ENCODE measurements around the gene CTLA4. TPM values are rescaled to one million over a fixed set of nuclear protein-coding genes. Genes with fewer than 3 reads are reported as not detected.

The CTLA4 gene
- polyA plus RNA-seq (2012; ENCODE audit: insufficient read length, low read depth), result not detected

DNA sequence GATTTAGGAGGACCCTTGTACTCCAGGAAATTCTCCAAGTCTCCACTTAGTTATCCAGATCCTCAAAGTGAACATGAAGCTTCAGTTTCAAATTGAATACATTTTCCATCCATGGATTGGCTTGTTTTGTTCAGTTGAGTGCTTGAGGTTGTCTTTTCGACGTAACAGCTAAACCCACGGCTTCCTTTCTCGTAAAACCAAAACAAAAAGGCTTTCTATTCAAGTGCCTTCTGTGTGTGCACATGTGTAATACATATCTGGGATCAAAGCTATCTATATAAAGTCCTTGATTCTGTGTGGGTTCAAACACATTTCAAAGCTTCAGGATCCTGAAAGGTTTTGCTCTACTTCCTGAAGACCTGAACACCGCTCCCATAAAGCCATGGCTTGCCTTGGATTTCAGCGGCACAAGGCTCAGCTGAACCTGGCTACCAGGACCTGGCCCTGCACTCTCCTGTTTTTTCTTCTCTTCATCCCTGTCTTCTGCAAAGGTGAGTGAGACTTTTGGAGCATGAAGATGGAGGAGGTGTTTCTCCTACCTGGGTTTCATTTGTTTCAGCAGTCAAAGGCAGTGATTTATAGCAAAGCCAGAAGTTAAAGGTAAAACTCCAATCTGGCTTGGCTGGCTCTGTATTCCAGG lies at the start of gene CTLA4:
Gene CTLA4 (plus strand): TSS at position 211 of the 640 bp plus-strand sequence. CDS start 172 bp downstream, at position 383.
- TF ChIP-seq FOXP2 (optimal IDR thresholded peaks at IDR 0.05; ENCODE audit: borderline replicate concordance, extremely low read depth, extremely low read length, insufficient read depth) (no peak), SIN3A (IDR thresholded peaks at IDR 0.05; ENCODE audit: borderline replicate concordance, insufficient read depth, low read length) (no peak), TAF1 (IDR thresholded peaks at IDR 0.05; ENCODE audit: borderline replicate concordance, insufficient read depth, low read length) (no peak)

DNA sequence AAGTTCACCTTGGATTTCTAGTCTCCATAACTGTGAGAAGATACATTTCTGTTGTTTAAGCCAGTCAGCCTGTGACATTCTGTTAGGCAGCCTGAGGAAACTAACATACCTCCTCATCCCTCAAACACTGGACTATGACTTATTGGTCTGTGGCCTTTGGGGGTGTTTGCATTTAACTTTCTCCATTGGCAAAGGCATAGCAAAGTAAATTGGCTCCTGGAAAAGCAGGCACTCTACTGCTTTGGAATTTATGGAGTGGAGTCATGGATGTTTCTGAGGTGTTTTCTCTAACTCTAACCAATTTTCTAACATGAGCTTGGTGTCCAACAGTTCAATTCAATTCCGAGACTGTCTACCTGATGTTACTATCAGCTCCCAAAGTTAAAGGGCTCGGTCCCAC lies 48.9 kb upstream of the CTLA4 start:
- no peak for TF ChIP-seq POLR2AphosphoS5 (IDR thresholded peaks at IDR 0.05; ENCODE audit: low read depth, low read length)
- no peak for TF ChIP-seq TAF1 (IDR thresholded peaks at IDR 0.05; ENCODE audit: borderline replicate concordance, insufficient read depth, low read length)
- TF ChIP-seq SIN3A (IDR thresholded peaks at IDR 0.05; ENCODE audit: borderline replicate concordance, insufficient read depth, low read length), result no peak
- no peak for TF ChIP-seq FOXP2 (optimal IDR thresholded peaks at IDR 0.05; ENCODE audit: borderline replicate concordance, extremely low read depth, extremely low read length, insufficient read depth)
- TF ChIP-seq, protein P1, sequence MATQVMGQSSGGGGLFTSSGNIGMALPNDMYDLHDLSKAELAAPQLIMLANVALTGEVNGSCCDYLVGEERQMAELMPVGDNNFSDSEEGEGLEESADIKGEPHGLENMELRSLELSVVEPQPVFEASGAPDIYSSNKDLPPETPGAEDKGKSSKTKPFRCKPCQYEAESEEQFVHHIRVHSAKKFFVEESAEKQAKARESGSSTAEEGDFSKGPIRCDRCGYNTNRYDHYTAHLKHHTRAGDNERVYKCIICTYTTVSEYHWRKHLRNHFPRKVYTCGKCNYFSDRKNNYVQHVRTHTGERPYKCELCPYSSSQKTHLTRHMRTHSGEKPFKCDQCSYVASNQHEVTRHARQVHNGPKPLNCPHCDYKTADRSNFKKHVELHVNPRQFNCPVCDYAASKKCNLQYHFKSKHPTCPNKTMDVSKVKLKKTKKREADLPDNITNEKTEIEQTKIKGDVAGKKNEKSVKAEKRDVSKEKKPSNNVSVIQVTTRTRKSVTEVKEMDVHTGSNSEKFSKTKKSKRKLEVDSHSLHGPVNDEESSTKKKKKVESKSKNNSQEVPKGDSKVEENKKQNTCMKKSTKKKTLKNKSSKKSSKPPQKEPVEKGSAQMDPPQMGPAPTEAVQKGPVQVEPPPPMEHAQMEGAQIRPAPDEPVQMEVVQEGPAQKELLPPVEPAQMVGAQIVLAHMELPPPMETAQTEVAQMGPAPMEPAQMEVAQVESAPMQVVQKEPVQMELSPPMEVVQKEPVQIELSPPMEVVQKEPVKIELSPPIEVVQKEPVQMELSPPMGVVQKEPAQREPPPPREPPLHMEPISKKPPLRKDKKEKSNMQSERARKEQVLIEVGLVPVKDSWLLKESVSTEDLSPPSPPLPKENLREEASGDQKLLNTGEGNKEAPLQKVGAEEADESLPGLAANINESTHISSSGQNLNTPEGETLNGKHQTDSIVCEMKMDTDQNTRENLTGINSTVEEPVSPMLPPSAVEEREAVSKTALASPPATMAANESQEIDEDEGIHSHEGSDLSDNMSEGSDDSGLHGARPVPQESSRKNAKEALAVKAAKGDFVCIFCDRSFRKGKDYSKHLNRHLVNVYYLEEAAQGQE (IDR thresholded peaks at IDR 0.05; ENCODE audit: insufficient read depth in 1 of 2, low read depth in 2 of 2, low read length in 2 of 2), result no peak

DNA sequence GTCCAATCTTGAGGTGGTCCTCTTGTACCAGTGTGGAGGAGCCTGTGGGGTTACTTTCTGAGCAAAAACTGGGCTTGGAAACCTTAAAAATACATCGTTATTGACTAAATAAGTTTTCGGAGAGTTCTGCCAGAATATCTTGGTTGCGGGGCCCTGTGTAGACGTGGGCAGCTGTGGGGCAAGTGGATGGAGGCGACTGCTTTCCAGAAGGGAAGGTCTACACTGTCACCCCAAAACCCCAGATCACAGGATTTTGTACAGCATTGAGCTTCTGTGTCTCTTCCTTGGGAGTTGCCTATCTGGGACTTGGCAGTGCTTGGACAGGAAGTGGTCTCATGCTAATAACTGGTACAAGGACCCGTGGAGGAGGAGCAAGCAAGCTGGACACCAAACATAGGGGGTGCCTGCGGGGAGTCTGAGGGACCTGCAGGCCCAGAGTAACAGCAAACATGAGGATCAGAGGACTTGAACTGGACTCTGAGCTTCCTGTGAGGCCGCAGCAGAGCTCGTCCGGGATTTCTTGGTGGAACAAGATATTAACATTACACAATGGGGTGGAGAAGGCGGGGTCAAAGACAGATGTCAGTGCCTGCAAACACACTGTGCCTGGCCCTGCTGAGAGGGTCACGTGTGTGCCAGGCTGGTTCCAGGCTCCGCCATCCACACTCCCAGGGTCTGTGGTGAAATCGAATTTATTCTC lies 48.0 kb upstream of the CTLA4 start:
- TF ChIP-seq SIN3A (IDR thresholded peaks at IDR 0.05; ENCODE audit: borderline replicate concordance, insufficient read depth, low read length), result no peak
- no peak for TF ChIP-seq TAF1 (IDR thresholded peaks at IDR 0.05; ENCODE audit: borderline replicate concordance, insufficient read depth, low read length)
- TF ChIP-seq, protein P1 (IDR thresholded peaks at IDR 0.05; ENCODE audit: insufficient read depth in 1 of 2, low read depth in 2 of 2, low read length in 2 of 2), result no peak
- TF ChIP-seq FOXP2 (optimal IDR thresholded peaks at IDR 0.05; ENCODE audit: borderline replicate concordance, extremely low read depth, extremely low read length, insufficient read depth), result no peak
- TF ChIP-seq POLR2AphosphoS5 (IDR thresholded peaks at IDR 0.05; ENCODE audit: low read depth, low read length), result no peak

DNA sequence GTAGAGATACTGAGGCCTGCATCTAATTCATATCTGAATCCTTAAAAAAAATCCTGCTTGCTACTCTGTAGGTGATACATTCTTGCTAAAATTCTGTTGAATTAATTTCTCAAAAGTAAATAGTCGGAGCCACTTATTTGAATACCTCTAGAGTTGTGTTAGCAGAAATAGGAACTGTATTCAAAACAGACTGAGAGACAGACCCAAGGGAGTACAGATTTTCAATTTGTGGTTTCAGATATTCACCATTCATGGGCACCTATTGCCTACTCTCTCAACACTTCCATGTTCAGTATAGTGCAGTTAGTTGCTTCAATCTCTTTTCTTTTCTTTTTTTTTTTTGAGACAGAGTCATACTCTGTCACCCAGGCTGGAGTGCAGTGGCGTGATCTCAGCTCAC lies 46.6 kb upstream of the CTLA4 start:
- TF ChIP-seq, protein P1 (IDR thresholded peaks at IDR 0.05; ENCODE audit: insufficient read depth in 1 of 2, low read depth in 2 of 2, low read length in 2 of 2), result no peak
- TF ChIP-seq POLR2AphosphoS5 (IDR thresholded peaks at IDR 0.05; ENCODE audit: low read depth, low read length), result no peak
- no peak for TF ChIP-seq TAF1 (IDR thresholded peaks at IDR 0.05; ENCODE audit: borderline replicate concordance, insufficient read depth, low read length)

DNA sequence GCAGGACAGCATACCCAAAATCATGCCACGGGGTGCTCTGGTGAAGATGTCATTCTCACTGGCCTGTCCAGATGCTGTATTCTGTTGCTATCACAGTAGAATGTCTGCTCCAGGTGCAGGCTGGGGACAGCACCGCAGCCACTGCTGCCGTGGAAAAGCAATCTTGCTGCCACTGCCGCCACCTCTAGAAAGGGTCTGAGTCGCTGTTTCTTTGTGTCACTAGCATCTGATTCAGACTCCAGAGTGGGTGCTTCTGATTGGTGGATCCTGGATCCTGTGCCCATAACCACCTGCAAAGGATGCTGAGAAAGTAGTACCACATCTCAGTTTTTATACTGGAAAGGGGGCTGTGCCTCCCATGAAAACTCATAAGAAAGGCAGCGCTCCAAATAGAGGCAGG lies 45.3 kb upstream of the CTLA4 start:
- TF ChIP-seq, protein P1 (IDR thresholded peaks at IDR 0.05; ENCODE audit: insufficient read depth in 1 of 2, low read depth in 2 of 2, low read length in 2 of 2), result no peak
- TF ChIP-seq POLR2AphosphoS5 (IDR thresholded peaks at IDR 0.05; ENCODE audit: low read depth, low read length), result no peak
- no peak for TF ChIP-seq SIN3A (IDR thresholded peaks at IDR 0.05; ENCODE audit: borderline replicate concordance, insufficient read depth, low read length)
- no peak for TF ChIP-seq TAF1 (IDR thresholded peaks at IDR 0.05; ENCODE audit: borderline replicate concordance, insufficient read depth, low read length)
- TF ChIP-seq FOXP2 (optimal IDR thresholded peaks at IDR 0.05; ENCODE audit: borderline replicate concordance, extremely low read depth, extremely low read length, insufficient read depth), result no peak
